ENCODE measurements around the gene PCK1.

PCK1 gene

DNA sequence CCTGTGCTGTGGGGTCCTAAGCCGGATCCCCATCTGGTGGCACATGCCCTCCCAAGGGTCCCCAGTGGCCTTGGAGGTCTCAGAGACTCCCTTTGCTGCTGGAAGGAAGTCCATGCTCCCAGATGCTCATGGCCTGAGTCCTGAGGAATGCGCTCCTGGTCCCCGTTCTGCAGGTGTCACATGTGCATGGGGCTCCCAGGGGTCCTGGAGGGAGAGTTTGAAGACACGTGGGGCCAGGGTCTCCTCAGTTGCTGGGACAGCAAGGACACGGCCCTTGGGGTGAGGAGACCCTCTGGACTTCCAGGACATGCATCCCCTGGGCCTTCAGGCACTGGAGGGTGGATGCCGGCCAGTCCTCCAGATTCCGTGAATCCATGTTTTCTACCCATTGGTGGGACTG is 47.6 kb downstream of the PCK1 start:
- DNase-seq: no peak

DNA sequence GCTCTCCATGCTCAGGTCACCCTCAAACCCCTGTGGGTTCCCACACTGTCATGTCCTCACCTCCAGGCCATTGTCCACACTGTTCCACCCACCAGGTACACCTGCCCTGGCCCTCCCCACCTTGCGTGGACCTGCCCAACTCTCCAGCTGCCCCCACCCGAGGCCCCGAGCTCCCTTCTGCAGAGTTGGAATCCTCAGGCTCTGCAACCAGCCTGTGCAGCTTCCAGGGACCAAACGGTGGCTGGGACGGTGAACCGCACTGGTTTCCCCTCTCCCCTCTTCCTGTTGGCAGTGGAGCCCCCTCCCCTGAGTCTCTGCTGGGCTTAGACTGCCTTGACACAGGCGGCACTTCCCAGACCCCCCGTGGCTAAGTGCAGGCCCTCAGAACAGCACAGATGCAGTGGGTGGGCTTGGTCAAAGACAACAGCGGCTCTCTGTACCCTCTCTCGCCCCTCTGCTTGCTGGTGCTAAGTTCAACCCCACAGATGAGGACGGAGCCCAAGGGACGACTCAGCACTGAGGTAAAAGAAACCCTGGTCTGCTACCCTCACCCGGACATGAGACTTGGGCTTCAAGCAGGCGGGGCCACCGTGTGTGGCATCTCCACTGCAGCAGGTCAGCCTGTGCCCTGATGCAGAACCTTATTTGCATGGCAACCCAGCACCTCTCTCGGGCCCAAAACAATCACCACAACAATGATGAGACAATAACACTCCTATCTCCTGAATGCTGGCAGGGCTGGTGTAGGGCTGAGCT is 48.4 kb downstream of the PCK1 start:
- DNase-seq: no peak

DNA sequence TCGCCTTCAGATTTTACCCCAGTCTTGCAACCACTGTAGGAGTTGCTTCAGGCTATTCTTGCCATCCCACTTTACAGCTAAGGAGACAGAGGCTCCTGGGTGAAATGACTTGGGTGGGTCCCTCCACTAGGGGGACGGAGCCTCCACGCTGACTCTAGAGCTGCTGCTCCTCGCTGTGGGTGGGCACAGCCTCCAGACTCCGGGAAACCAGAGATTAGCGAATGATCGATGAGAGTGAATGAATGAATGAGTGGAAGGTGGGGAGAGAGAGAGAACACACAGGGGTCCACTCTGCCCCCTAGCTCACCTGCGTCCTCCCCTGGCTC is 48.9 kb downstream of the PCK1 start:
- DNase-seq: no peak

GRCh38 chr20:57610261-57610952 is 49.5 kb downstream of the PCK1 start:
- no peak for DNase-seq

GRCh38 chr20:57611586-57612311 is 50.8 kb downstream of the PCK1 start:
- DNase-seq: no peak

GRCh38 chr20:57612436-57612835 is 51.5 kb downstream of the PCK1 start:
- no peak for DNase-seq

DNA sequence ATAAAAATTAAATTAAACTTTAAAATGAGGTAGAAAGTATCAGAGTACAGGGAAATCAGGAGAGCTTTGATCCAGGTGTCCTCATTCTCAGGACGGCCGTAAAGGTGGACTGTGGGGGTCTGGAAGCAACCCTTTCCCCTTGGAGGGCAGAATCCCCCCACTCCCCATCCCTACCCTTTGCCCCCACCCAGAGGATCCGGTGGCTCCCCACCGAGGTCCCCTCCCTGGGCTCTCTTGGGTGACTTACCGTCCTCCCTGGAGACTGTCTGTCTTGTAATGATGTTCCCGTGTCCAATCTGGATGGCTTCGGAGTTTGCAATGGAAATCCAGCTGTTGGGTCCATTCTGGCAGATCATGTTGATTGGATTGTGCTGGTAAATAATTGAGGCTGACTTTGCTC is 52.0 kb downstream of the PCK1 start:
- no peak for DNase-seq

DNA sequence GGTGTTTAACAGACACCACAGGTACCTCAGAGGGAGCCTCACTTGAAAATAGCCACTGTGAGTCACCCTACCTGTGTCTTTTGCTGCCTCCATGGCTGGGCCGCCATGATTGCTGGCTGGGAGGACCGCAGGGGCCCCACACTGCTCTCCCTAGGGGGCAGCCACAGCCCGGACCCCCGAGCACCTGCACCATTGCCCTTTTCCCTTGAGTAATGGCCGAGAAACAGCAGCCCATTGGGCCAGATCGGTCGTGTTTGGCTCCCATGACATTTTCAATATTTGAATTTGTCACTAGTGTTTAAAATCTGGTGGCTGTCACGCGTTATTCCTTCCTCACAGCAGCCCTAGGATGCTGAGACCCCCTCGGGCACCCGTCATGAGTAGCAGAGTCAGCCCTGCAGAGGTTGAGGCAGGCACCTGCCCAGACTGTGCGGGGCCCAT is 52.6 kb downstream of the PCK1 start:
- no peak for DNase-seq

DNA sequence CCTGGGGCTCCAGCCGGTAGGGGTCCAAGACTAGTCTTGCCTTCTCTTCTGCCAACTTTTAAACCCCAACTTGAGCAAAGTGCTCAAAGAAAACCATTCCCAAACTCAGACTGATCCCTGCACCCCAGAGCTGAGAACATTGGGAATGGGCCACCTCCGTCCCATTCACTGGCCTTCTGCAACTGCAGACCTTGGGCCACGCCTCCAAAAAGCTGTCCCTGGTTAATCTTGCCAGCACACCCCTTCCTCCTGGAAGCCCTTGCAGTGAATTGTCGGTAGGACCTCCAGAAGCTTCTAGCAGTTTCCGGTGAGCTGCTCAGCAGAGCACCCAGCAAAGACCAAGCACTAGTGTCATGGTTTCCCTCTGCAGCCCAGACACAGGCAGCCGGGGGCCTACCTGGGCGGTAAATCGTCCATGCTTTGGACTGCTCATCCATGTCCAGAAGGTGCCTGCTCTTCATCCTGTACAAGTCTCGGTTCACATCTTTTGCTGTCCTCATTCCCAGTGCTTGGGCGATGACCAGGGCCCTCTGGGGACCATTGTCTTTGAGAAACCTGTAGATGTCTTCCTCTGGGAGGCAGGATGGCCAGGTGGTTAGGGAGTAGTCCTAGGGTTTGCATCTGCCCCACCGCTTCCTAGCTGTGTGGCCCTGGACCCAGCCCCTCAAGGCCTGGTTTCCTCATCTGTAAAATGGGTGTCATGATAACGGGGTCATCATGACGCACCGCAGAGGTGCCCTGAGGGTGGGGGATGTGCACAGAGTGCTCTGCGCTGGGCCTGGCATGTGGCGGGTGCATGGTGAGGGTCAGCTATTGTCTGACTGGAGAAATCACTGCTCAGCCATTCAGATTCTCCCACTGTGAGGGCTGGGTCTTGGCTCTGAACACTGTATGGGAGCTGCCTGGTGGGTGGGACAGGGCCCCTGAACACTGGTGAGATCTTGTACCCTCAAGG is 53.9 kb downstream of the PCK1 start:
- no peak for DNase-seq

GRCh38 chr20:57615445-57615811 is 54.5 kb downstream of the PCK1 start:
- no peak for DNase-seq

DNA sequence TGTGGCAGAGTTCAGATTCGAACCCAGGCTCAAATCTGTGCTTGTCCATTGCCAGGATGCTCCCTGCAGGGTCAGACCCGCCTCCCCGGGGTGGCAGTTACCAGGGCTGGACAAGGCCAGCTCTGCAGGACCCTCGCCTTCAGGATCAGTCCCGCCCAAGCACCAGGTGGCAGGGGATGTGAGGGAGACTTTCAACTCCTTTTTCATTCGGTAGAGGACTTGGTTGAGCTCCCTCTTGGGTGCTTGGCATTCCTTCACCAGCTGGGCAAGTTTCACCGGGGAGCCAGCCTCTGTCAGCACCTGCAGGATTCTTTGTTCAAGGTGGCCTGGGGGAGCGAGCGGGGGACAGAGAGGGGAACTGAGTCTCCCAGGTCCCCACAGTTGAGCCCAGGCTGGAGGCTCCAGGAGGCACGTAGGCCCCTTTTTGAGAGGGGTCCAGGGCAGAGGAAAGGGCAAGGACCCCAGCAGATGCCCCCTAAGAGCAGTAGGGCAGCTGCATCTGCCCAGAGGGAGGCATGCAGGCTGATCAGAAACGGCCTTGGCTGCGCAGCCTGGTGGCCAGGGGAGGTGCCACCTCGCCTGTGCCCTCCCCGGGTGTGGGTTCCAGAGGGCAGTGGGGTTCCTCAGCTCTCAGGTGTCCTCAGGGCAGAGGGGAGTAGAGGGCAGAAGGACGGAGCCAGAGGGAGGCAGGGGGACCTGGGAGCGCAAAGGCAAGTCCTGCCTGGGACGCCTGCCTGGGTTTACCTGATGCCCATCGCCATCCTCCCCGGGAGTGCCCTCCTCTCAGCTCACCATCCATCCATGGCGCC is 55.4 kb downstream of the PCK1 start:
- DNase-seq: no peak

- DNase-seq: no peak
Measured at GRCh38 chr20:57617079-57617795, 56.3 kb downstream of the PCK1 start.
